ENCODE data around the gene UBE3B.
A peak's percentile ranks its signal among the peaks of the same experiment; 100 is the strongest.

Gene UBE3B

DNA sequence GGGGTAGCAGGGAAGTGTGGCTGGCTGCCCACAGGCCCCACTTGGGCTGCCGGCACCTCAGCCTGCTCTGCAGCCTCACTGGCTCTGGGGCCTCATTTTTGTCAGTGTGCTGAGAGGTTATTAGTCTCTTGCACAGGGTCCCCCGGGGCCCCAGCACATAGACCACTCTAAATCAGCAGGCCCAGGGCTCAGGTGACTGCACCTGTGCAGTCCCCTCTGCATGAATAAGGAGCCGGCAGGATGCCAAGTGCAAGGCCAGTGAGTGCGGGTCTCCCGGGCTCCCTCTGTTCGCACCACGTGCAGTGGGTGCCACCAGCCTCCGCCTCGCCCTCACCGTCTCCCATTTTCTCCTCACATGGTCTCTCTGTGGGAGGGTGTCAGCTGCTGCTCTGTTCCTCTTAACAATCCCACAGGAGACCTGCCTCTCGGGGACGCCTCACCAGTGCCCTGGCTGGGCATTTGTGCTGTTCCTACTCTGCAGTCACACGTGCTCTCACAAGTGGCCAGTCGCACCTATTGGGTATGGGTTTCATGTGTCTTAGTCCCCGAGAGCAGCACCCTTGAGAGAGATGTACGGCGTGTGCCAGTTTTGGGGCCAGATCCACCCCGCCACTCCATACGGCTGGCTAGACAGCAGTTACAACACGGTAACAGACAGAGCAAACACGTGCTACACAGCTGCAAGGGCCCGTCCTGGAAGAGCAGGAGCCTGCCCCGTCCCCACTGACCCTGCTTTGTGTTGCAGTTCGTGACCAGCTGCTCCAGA lies 55.5 kb downstream of the UBE3B start:
- no peak for DNase-seq

DNA sequence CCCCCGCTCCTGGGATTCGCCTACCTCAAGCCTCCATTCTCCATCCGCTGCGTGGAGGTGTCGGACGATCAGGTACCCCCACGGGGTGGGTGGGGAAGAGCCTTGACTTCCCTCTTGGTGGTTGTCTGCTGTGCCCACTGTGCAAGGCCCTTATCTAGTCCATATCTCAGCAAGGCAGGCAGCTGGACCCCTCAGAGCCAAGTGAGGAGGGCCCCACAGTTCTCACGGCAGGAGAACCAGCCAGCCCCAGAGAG lies 56.0 kb downstream of the UBE3B start:
- no peak for DNase-seq

DNA sequence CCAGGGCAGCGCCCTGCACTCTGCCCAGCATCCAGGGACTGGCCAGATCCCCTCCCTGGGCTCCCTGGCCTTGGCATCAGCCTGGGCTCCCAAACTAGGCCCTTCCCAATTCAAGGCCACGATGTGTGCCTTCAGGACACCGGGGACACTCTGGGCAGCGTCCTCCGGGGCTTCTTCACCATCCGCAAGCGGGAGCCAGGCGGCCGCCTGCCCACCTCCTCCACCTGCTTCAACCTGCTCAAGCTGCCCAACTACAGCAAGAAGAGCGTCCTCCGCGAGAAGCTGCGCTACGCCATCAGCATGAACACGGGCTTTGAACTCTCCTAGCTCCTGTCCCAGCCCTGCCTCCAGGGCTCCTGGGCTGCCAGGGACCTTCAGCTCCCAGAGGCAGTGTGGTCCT lies 57.0 kb downstream of the UBE3B start:
- DNase-seq: no peak

DNA sequence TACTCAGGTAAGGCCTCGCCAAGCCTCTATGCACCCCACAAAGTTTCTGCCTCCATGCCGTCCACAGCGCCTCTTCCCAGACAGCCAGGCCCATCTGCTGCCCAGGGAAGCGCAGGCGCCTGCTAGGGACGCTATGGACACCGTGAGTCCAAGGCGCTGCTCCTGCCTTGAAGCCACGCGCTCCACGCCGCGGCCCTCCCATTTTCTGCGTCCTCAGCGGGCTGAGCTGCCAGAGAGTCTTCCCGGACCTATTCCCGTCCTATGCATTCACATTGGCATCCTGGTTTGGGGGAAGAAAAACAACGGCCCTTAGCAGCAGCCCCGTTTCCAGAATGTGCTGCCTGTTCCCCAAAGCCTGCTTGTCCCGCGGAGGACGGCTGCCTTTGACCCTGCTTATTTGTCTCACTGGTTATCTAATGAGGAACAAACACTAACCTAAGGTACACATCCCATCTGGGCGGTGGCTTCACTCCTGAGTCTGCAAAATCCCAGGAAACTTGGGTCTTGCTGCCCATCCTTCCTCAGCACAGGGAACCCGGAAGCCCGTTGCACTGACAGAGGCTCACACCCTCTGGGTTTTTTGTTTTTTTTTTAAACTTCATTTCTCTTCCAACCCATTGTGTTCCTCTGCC lies 57.9 kb downstream of the UBE3B start:
- DNase-seq: no peak

DNA sequence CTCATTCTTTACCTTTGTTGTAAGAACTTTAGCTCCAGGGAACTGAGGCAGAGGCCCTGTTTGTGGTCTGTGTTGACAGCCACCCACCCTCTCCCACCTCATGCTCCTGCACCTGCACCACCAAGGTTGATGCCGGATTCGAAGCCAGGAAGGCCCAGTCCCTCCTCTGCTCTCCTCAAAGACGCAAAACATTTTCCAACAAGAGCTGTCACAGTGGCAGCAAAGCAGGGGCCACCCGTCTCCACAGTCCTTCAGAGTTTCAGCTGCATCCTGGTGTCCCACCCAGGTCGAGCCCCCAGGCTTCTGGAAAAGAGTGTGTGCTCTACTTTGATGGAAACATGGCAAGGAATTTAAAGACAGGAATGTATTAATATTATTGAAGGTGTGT lies 58.4 kb downstream of the UBE3B start:
- no peak for DNase-seq

DNA sequence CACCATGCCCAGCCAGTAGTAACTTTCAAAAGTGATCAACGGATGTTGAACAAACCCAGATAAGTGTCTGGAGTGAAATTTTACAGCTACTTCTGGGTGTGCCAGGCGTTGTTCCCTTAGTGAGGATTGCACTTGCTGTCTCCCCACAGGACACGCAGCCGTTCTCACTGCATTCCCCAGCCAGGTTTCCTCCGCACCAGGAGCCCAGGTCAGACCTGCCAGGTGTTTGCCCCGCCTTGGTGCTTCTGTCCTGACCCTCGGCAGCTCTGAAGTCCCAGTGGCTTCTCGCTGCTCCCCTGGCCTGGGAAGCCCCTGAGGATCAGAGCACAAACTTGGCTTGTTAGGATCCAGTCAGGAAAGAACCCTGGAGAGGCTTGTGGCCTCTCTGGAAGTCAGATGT lies 59.7 kb downstream of the UBE3B start:
- DNase-seq: no peak

DNA sequence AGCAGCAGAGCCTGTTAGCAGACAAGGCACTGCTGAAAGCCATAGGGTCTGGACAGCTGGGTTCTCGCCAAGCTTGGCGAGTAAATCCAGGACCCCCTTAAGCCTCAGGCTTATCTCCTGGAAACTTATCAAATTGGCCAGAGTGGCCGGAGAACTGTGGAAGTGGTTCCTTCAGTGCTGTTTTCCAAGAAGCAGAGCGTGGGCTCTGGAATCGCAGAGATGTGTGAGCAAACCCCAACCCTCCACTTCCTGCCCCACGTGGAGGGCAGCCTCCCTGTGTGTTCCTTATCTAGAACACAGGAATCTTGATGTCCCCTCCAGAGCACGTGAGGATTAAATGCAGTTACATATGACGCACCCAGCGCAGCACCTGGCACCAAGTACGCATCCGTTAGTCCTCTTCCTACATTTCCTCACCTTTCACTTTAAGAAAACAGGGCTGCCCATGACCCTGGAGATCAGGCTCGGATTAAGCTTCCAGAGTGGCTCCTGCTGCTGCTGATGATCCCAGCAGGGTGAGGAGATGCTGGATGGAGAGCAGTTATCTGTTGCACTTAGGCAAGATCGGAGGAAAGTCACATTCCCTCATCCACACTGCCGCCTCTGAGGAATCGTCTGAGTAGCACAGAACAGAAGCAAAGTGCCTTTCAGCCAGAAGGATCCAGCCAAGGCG lies 60.9 kb downstream of the UBE3B start:
- DNase-seq: no peak

DNA sequence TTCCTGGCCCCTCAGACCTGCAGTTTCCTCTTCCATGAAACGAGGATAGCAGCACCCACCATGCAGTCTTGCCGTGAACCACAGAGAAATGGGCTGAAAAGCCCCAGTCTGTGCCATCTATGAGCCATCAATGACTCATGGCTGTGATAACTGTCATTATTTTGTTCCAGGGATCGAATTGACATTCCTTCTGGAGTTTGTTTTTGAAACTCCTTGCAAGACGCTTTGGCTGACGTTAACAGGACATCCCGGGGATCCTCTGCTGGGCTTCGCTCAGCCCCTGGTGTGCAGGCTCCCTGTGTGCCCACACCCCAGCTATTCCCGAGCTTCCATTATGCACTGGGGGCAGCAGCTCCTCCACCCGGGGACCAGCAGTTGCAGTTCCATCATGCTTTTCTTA lies 62.1 kb downstream of the UBE3B start:
- no peak for DNase-seq

DNA sequence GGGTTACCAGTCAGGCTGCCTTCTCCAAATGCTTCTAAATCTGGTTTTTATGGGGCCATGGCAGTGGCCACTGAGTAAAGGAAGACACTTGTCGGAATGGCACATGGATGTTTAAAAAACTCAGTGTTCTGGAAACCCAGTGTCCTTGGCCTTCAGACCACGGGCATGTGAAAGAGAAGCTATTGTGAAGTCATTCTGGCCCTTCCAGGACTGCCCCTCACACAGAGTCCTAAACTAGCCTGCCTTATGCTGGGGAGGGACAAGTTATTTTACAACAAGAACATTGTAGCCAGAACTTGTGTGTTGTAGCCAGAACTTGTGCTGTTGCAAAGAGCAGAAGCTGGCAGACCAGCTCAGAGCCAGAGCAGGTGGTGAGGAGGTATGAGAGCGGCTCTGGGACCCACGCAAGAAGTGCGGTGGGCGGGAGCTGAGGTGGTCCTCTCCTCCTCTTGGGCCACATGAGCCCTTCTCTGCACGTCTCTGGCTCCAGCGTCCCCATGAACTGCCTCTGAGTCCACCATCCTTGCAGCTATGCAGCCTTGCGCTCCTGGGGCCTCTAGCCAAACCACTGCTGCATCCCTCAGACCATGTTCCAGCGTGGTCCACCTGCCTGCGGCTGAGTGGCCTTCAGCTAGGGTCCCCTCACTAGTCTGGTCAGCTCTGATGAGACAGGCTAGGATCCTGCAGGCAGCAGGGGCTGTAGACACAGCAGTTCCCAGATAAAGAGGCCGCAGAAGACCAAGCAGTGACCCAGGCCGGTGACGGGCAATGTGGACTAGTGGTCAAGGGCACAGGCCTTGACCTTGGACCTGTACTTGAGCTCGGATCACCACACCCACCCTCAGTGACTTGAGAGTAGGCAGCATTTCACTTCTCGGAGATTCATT lies 63.3 kb downstream of the UBE3B start:
- no peak for DNase-seq

DNA sequence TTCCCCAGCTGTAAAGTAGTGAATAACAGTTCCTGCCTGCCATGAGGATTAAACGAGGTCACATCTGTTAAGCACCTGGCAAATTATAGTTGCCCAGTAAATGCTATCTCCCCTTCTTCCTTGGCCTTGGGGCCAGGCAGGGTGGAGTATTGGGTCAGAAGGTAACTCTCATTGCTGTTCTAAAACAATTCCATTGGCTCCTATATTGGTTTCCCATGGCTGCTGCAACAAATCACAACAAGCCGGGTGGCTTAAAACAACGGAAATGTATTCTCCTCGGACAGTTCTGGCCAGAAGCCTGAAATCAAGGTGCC lies 63.9 kb downstream of the UBE3B start:
- no peak for DNase-seq

DNA sequence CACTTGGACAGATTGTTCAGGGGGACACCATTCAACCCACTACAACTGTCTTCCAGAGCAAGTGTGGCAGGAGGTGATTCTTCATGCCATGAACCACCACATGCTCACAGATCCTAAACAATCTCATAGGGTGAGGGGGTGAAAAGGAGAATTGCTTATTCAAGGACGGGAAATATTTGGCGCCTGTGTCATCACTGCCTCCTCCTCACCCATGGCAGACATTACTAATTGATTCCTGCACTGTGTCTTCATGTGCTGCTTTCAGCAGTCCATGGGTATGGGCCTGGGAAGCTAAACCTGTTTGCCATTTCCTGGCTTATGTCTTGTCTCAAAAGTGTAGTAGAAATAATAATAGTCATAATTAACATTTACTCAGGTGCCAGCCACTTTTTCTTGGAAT lies 64.6 kb downstream of the UBE3B start:
- DNase-seq: no peak

DNA sequence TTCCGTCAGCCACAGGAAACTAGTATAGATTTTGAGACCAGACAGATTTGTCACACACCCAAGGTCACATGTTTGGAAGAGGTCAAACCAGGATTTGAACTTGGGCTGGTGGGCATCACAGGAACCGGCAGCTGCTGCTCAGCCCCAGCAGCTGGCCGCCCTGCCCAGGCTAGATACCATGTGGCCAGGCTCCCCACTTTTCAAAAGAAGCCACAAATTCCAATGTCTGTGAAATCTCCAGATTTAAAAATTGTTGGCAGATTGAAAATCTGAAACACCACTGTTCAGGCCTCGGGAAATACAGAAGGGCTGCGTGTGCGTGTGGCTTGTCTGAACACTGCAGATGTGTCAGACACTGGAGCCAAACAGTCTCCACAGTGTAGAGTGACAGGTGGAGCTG lies 65.4 kb downstream of the UBE3B start:
- no peak for DNase-seq

DNA sequence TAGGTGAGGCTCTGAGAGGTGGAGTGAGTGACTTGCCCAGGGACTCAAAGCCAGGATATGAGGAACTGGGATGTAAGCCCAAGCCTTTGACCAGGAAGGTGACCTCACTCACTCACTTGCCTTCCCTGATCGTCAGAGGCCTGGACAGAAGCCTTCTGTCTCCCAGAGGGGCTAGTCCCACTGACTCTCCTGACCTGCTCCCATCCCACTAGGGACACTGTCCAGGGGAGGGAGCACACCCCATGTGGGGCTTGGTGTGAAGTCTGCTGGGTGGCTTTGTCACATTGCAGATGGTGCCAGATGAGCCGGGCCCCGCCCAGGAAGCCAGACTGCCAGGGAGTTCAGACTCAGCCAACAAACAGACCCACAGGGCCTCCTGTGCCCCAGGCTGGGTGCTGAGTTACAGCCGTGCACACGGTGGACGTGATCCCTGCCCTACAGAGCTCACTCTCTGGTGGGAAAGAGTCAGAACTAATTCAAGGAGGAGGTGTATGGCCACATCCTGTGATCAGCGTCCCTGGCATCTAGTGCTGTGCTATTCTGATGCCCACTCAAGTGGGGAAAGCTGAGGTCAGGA lies 67.6 kb downstream of the UBE3B start:
- DNase-seq: peak; percentile 52

DNA sequence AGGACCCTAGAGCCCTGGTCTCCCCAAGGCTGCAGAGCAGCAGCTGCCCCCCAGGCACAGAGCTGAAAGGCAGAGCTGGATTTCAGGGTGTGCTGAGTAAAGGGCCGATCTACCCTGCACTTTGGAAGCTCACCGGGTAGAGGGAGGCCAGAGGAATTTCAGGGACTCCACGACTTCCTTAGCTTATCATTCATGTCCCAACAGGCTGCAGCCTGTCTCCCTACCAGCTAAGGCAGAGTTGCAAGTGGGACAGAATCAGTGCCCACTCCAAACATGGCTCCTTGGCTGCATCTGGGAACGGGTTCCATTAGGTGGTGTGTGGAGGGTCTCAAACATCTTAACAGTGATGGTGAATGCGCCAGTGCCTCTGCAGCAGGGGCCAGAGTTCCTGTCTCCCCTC lies 68.4 kb downstream of the UBE3B start:
- no peak for DNase-seq

DNA sequence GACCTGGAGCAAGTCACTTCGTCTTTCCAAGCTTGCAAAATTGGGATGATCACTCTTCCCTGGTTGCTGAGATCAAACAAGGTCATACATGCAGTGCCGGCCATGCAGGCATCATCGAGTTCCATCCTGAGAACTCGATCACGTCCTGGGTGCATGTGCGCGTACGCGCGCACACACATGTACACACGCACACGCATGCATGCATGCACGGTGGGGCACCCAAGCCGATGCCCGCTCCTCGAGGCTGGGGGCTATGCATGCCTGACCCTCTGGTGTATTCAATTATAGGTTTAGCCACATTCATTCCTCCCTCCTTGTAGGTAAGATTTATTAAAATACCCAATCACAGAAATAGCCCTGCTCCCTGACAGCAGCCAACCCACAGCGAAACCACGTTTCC lies 69.9 kb downstream of the UBE3B start:
- DNase-seq: no peak

DNA sequence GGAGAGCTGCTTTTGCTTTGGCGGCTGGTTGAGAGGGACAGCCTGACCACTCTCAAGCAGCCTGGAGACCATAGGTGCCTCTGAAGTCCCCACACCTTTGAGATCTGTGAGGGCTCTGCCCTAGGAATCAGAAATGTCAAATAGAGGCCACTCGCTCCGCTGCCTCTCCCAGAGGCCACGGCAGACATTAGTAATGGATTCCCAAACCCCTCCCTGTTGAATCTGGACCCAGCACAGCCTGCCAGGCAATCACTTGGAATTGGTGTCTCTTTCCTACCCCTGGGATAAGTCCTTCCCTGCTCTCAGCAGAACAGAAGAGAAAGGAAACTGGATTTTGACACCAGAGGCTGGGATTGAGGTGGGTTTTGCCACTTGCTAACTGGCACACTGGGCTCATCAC lies 70.8 kb downstream of the UBE3B start:
- DNase-seq: no peak

DNA sequence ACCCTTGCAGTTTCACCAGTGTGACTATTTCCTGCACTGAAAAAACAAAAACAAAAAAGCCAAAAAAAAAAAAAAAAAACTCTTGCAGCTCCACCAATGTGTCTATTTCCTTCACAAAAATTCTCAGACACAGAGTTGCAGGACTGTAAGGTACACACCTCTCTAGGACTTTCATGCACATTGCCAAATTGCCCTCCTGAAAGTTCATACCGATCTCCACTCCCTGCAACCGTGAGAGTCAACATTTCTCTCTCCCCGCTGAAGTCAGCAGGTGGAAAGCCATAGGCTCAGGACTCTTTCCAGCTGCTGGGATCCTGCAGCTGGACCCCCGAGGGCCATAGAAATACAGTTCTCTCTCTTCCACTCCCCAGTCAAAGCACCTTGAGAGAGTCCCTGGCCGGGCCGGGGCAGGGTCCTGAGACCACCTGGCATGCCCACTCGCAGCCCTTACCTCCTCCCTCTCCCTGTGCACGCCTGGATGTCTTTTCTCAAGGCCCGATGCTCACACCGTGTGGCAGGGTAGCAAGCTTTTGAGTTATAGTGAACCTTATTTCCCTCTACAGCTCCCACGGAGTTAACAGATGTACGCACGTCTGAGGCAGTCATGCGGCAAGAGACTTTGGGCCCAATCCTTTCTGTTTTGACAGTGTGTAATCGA lies 72.3 kb downstream of the UBE3B start:
- DNase-seq: peak; percentile 59

DNA sequence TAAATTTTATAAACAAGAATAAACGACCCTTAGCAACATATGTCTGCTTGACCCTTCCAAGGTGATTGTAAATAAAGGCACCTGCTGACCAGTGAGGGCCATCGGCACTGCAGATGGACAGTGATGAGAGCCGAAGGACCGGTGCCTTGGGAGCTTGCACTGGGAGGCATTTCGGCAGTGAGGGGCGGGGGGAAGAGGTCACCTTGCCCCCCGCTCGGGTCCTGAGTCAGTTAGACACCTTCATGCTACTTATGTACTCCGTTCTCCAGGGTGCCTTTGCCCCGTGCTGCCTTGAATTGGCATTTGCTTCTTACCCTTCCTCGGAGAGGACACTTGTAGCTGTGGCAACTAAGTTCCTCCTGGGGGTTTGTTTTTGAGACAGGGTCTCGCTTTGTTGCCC lies 72.8 kb downstream of the UBE3B start:
- DNase-seq: no peak

DNA sequence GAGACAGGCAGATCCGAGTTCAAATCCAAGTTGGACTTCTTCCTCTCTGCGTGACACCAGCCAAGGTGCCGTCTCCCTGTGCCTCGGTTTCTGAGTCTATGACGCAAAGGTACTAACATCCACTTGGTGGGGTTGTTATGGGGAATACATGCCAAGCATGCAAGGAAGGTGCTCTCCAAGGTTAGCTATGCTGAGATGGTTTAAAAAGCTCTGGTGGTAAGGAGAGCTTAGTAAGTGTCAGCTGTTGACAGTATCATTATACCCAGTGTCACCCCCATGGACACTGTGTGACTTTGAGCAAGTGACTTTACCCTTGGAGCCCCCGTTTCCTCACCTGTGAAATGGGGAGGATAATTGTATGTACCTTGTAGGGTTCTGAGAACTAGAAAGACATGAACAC lies 73.7 kb downstream of the UBE3B start:
- DNase-seq: no peak

DNA sequence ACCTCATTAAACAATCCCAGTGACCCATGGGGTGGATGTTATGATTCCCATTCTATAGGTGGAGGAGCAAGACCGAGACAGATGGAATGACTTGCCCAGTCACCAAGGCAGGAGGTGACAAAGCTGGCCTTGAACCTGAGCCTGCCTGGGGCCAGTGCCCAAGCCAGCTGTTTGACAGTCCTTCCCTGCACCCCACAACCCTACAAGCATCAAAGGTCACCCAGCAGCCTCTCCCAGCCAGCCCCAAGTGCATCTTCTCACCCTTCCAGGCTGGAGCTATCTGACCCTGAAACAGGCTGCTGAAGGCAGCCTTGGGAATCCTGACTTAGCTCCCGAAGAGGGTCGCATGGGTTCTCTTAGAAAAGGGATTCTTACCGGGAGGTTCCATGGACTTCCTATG lies 75.5 kb downstream of the UBE3B start:
- DNase-seq: no peak

DNA sequence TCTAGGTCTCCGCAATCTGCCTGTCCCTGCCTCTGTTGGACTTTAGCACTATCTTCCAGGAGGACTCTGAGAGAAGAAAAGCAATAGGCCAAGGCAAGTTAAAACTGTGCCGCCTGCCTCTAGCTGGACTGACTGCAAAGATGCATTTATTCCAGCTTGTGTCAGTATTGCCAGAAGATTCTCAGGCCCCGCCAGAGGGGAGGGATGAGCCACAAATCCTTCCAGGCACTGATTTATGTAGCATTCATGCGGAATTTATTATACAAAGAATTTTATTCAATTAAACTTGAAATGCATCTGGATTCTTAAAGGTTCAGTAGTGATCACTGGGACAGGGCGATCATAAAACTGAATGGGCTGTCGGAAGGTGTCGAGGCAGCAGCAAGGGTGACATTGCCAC lies 76.0 kb downstream of the UBE3B start:
- DNase-seq: no peak

DNA sequence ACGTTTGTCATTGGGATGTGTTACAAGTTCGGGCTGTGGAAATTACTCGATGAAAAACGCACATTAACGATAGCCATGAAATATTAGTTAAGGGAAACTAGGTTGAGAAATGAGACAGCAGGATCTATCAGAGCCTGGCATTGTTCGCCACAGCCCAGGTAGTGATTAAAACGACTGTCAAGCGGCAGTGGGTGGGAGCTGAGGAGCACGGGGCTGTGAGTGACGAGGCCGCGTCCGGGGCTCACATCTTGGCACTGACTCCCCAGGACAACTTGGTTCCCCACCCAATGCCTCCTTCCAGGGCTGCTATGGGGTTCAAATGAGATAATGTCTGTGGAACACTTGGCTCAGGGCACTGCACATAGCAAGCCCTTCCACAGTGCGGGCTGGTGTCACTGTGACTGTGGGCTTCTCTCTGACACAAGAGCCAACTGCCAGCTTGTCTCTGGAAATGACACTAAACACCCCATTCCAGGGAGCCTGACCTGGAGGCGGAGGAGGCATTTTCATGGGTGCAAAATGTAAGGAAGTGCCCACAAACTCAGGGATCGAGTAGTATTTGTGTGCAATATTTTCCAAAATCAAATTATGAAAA lies 76.6 kb downstream of the UBE3B start:
- DNase-seq: no peak

DNA sequence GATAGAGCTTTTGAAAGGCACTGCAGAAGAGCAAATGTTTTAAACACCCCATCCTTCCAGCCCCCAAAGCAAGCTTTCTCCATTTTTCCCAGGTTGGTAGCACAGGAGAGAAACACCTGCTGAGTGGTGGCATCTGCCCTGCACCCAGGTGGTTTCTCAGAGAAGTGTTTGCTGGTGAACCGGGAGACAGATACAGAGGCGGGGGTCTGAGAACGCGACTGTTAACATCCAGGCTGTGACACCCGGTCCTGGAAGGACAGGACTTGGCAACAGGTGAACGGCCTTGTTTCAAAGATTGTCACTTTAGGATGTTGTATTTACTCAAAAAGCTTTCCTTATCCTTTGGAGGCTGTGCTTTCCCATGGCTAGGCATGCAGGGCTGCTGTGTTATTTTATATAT lies 77.3 kb downstream of the UBE3B start:
- DNase-seq: no peak
